RWPE2 (cell line): Measurements from ENCODE around the gene FNDC3B.

ENCODE experiments used
- ATAC-seq: fragments of 200-7000 bp; cut with Tn5 transposase; 3 replicates; pipeline ENCODE4 v1.9.1; 2021; ENCODE audit warnings: low read depth
- DNase-seq: peaks from one replicate; pipeline ENCODE4 v3.0.0-alpha.2; 2020; ENCODE audit warnings: low spot score
- H3K27ac ChIP-seq: fragments of 450-650 bp; 2 replicates; pipeline ENCODE4 v1.5.1; 2017; ENCODE audit warnings: mild to moderate bottlenecking; ENCODE audit not compliant: poor library complexity, severe bottlenecking
- H3K27me3 ChIP-seq: fragments of 250-450 bp; sonication (Bioruptor Pico); 2 replicates; pipeline ENCODE4 v1.5.1; 2021; ENCODE audit warnings: mild to moderate bottlenecking, moderate library complexity; ENCODE audit not compliant: insufficient read depth, poor library complexity, severe bottlenecking
- H3K36me3 ChIP-seq: fragments of 250-450 bp; sonication (Bioruptor Pico); 2 replicates; pipeline ENCODE4 v1.5.1; 2020; ENCODE audit warnings: low read depth, mild to moderate bottlenecking, moderate library complexity
- H3K4me1 ChIP-seq: fragments of 250-450 bp; sonication (Bioruptor Pico); 2 replicates; pipeline ENCODE4 v1.5.1; 2021; ENCODE audit warnings: mild to moderate bottlenecking, moderate library complexity; ENCODE audit not compliant: insufficient read depth, poor library complexity, severe bottlenecking
- H3K4me3 ChIP-seq: fragments of 250-450 bp; sonication (Bioruptor Pico); 2 replicates; pipeline ENCODE4 v1.5.1; 2021; ENCODE audit warnings: mild to moderate bottlenecking, moderate library complexity; ENCODE audit not compliant: severe bottlenecking
- H3K9me3 ChIP-seq: fragments of 250-450 bp; sonication (Bioruptor Pico); 2 replicates; pipeline ENCODE4 v1.5.1; 2021; ENCODE audit warnings: mild to moderate bottlenecking, moderate library complexity; ENCODE audit not compliant: severe bottlenecking
- TF ChIP-seq, protein P1 (sequence below): fragments of 450-650 bp; IDR thresholded peaks from one replicate; pipeline ENCODE4 v1.5.1; 2017; ENCODE audit warnings: mild to moderate bottlenecking, moderate library complexity; ENCODE audit not compliant: poor library complexity, severe bottlenecking

Gene FNDC3B

GRCh38 chr3:172438186-172438585 is 398.8 kb downstream of the FNDC3B start:
- Histone ChIP-seq H3K4me1 (no peaks in the 10 kb centered on the region), H3K9me3 (no peaks in the 10 kb centered on the region), H3K36me3 (no peaks in the 10 kb centered on the region), H3K4me3 (no peak overlapping the region), H3K27ac (no peak overlapping the region), H3K27me3 (peaks cover 14% of the 10 kb centered on the region)
- TF ChIP-seq, protein P1, sequence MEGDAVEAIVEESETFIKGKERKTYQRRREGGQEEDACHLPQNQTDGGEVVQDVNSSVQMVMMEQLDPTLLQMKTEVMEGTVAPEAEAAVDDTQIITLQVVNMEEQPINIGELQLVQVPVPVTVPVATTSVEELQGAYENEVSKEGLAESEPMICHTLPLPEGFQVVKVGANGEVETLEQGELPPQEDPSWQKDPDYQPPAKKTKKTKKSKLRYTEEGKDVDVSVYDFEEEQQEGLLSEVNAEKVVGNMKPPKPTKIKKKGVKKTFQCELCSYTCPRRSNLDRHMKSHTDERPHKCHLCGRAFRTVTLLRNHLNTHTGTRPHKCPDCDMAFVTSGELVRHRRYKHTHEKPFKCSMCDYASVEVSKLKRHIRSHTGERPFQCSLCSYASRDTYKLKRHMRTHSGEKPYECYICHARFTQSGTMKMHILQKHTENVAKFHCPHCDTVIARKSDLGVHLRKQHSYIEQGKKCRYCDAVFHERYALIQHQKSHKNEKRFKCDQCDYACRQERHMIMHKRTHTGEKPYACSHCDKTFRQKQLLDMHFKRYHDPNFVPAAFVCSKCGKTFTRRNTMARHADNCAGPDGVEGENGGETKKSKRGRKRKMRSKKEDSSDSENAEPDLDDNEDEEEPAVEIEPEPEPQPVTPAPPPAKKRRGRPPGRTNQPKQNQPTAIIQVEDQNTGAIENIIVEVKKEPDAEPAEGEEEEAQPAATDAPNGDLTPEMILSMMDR = no peak
- ATAC-seq (no peak), DNase-seq (no peak)

DNA sequence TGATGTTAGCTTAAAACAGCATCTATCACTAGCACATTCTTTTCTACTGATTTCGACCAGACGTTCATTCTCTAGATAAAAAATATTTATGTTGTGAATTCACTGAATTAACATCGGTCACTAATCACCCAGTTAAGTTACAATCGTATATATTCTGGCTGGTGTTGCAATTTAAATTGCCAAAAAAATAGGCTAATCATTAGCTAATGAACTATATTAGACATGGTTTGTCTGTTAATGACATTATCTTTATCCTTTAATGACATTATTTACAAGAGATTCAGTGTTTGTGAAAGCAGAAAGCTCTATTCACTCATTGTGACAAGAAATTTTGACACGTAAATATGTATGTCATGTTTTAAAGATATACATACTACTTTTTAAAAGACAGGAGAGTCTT is 402.2 kb downstream of the FNDC3B start:
- no peaks in the 10 kb centered on the region for H3K4me1 ChIP-seq
- ATAC-seq = no peak

DNA sequence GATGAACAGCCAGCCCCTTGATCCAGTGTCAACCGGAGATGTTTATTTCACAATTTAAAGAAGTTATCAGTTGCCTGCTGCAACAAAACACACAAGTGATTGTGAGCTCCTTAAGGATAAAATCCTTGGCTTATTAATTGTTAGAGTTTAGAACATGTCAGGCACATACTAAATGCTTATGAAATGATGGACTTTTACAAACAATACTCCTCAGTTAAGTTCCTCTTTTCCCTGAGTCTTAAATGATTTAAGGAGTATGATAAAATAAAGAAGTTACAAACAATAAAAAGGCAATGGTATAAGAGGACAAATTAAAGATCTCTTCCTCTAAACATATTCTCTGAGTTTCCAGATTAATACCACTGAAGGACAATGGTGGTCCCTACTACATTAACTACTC is 403.2 kb downstream of the FNDC3B start:
- DNase-seq (no peak), ATAC-seq (no peak)
- Histone ChIP-seq H3K27me3 (peaks cover 54% of the 10 kb centered on the region), H3K36me3 (no peaks in the 10 kb centered on the region), H3K4me3 (no peak overlapping the region), H3K9me3 (no peaks in the 10 kb centered on the region), H3K4me1 (no peaks in the 10 kb centered on the region), H3K27ac (no peak overlapping the region)
- TF ChIP-seq, protein P1 = no peak

More for the DNA sequence above, 402.2 kb downstream of the FNDC3B start:
- no peak overlapping the region for H3K4me3 ChIP-seq
- peaks cover 44% of the 10 kb centered on the region for H3K27me3 ChIP-seq
- DNase-seq = no peak
- no peaks in the 10 kb centered on the region for H3K9me3 ChIP-seq
- TF ChIP-seq, protein P1 = no peak
- H3K36me3 ChIP-seq = no peaks in the 10 kb centered on the region
- no peak overlapping the region for H3K27ac ChIP-seq

DNA sequence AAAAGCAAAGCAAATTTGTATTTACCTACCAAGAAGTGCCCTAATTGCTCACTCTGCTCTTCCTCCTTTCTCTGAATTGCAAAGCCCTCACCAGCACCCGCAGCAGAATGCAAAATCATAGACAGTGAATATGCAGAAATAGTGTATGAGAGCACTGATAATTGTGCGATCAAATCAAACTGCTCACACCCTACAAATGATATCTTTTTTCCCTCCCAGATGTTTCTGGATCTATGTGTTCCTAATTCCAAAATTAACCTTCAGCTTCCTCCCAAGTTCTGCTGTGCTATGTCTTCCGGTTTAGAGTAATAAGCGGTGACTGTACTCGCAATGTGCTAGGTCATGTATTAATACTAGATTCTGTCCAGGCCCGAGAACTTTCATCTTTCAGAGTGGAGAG is 405.4 kb downstream of the FNDC3B start:
- Histone ChIP-seq H3K36me3 (no peaks in the 10 kb centered on the region), H3K4me3 (no peak overlapping the region), H3K9me3 (no peaks in the 10 kb centered on the region), H3K4me1 (no peaks in the 10 kb centered on the region), H3K27ac (no peak overlapping the region), H3K27me3 (peaks cover 76% of the 10 kb centered on the region)
- no peak for ATAC-seq
- DNase-seq = no peak
- TF ChIP-seq, protein P1 = no peak

- Histone ChIP-seq H3K36me3 (no peaks in the 10 kb centered on the region), H3K27me3 (peaks cover 85% of the 10 kb centered on the region), H3K9me3 (no peaks in the 10 kb centered on the region), H3K4me1 (no peaks in the 10 kb centered on the region), H3K4me3 (no peak overlapping the region), H3K27ac (no peak overlapping the region)
- DNase-seq (no peak), ATAC-seq (no peak)
- TF ChIP-seq, protein P1 = no peak
These were observed 406.8 kb downstream of the FNDC3B start for GRCh38 chr3:172446198-172446597.
